ENCODE results near the gene CMTM4.
"Not testable (repeated sequence)": the region's sequence is repeated elsewhere in the genome, so short reads cannot be mapped to it uniquely, and the experiment has no call there.

The CMTM4 gene

DNA sequence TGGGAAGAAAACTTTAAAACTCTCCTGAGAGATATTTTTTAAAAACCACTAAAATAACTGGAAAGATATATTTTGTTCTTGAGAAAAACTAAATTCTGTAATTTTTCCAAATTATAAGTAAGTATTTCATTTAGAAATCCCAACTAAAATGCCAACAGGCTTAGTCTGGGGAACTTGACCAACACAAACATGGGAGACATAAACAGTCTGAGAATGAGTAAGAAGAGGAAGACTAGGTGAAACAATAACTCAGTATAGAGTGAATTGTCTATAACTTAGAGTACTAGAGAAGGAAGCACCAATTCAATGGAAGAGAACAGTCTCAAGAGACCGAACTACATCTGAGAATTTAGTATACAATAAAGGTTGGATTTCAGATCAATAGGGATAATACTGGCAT is 127.4 kb downstream of the CMTM4 start:
- Histone ChIP-seq H4K20me1 (ENCODE audit: insufficient read depth) (no peaks in the 10 kb centered on the region), H2AFZ (ENCODE audit: low read depth) (no peak overlapping the region), H3K27me3 (ENCODE audit: insufficient read depth, low read depth) (no peaks in the 10 kb centered on the region), H3K79me2 (ENCODE audit: insufficient read depth, low read depth) (no peaks in the 10 kb centered on the region), H3K9ac (no peak overlapping the region), H3K4me2 (no peak overlapping the region), H3K36me3 (ENCODE audit: insufficient read depth) (no peaks in the 10 kb centered on the region), H3K4me3 (IDR thresholded peaks at IDR 0.05; ENCODE audit: insufficient read depth, low read depth, low read length) (no peak overlapping the region), H3K4me1 (ENCODE audit: low read depth, poor library complexity, severe bottlenecking) (no peaks in the 10 kb centered on the region), H3K27ac (no peak overlapping the region)
- TF ChIP-seq, protein P1, sequence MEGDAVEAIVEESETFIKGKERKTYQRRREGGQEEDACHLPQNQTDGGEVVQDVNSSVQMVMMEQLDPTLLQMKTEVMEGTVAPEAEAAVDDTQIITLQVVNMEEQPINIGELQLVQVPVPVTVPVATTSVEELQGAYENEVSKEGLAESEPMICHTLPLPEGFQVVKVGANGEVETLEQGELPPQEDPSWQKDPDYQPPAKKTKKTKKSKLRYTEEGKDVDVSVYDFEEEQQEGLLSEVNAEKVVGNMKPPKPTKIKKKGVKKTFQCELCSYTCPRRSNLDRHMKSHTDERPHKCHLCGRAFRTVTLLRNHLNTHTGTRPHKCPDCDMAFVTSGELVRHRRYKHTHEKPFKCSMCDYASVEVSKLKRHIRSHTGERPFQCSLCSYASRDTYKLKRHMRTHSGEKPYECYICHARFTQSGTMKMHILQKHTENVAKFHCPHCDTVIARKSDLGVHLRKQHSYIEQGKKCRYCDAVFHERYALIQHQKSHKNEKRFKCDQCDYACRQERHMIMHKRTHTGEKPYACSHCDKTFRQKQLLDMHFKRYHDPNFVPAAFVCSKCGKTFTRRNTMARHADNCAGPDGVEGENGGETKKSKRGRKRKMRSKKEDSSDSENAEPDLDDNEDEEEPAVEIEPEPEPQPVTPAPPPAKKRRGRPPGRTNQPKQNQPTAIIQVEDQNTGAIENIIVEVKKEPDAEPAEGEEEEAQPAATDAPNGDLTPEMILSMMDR (conservative IDR thresholded peaks at IDR 0.05; ENCODE audit: low read depth, low read length) = no peak

DNA sequence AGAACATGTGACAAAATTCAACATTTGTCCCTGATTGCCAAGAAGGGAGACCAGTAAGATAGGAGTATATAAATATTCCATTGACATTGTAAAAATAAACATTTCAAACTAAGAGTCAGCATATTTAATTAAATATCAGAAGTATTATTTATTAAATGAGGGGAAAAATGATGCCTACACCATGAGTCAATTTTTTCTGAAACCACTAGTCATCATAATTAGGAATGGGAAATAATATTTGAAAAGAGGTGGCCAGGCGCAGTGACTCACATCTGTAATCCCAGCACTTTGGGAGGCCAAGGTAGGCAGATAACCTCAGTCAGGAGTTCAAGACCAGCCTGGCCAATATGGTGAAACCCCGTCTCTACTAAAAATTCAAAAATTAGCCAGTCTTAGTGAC is 128.2 kb downstream of the CMTM4 start:
- Histone ChIP-seq H4K20me1 (ENCODE audit: insufficient read depth) (no peaks in the 10 kb centered on the region), H3K27ac (no peak overlapping the region), H3K79me2 (ENCODE audit: insufficient read depth, low read depth) (no peaks in the 10 kb centered on the region), H3K4me2 (no peak overlapping the region), H3K27me3 (ENCODE audit: insufficient read depth, low read depth) (no peaks in the 10 kb centered on the region), H3K9ac (no peak overlapping the region), H2AFZ (ENCODE audit: low read depth) (no peak overlapping the region), H3K4me1 (ENCODE audit: low read depth, poor library complexity, severe bottlenecking) (no peaks in the 10 kb centered on the region), H3K4me3 (IDR thresholded peaks at IDR 0.05; ENCODE audit: insufficient read depth, low read depth, low read length) (no peak overlapping the region), H3K36me3 (ENCODE audit: insufficient read depth) (no peaks in the 10 kb centered on the region)
- TF ChIP-seq, protein P1 (conservative IDR thresholded peaks at IDR 0.05; ENCODE audit: low read depth, low read length) = no peak

DNA sequence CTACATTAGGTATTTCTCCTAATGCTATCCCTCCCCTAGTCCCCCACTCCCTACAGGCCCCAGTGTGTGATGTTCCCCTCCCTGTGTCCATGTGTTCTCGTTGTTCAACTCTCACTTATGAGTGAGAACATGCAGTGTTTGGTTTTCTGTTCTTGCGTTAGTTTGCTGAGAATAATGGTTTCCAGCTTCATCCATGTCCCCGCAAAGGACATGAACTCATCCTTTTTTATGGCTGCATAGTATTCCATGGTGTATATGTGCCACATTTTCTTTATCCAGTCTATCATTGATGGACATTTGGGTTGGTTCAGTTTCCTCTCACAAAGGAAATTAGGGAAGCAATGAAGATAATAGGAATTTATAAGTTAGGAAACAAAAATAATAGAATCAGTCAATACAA is 129.3 kb downstream of the CMTM4 start:
- H4K20me1 ChIP-seq (ENCODE audit: insufficient read depth); H3K79me2 ChIP-seq (ENCODE audit: insufficient read depth, low read depth); H3K9ac ChIP-seq; H3K36me3 ChIP-seq (ENCODE audit: insufficient read depth); H3K4me2 ChIP-seq; H3K4me3 ChIP-seq (IDR thresholded peaks at IDR 0.05; ENCODE audit: insufficient read depth, low read depth, low read length); H3K4me1 ChIP-seq (ENCODE audit: low read depth, poor library complexity, severe bottlenecking); H3K27me3 ChIP-seq (ENCODE audit: insufficient read depth, low read depth); H3K27ac ChIP-seq; H2AFZ ChIP-seq (ENCODE audit: low read depth): not testable (repeated sequence)

DNA sequence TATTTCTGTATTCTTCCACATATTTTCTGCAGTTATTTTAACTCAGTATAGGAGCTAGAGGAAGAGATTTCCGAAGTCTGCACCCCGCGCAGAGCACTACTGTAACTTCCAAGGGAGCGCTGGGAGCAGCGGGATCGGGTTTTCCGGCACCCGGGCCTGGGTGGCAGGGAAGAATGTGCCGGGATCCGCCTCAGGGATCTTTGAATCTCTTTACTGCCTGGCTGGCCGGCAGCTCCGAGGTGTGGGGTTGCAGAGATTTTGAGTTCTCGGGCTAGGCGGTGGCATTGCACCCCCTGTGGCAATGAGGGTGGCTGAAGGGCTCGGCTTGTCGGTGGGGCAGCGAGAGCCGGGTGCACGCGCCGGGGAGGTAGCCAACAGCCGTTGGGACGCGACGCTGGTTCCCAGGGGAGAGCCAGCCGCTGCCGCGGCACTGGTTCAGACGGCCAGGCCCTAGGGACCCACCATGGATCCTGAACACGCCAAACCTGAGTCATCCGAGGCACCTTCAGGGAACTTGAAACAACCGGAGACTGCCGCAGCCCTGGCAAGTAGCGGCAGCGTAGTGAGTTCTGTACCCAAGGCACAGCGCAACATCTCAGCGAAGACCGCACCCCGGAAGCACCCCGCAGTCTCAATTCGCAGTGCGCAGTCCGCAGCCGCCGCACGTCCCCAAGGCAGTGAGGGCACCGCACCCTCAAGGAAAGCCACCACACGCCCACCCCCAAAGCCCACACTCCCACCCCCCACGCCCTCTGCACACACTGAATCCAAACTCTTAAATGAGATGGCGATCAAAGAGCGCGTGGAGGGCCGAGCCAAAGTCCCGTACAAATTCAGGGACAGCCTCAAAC is 130.3 kb downstream of the CMTM4 start, which contains the start of gene CMTM1:
Gene CMTM1 (plus strand): TSS at position 389 of the 851 bp plus-strand sequence. CDS start 75 bp downstream, at position 464.
- Histone ChIP-seq H3K4me2 (no peak within 1 kb of the TSS), H2AFZ (ENCODE audit: low read depth) (no peak within 1 kb of the TSS), H3K9ac (no peak within 1 kb of the TSS), H4K20me1 (ENCODE audit: insufficient read depth) (no peaks in the 10 kb centered on the region), H3K79me2 (ENCODE audit: insufficient read depth, low read depth) (no peaks in the 10 kb centered on the region), H3K27me3 (ENCODE audit: insufficient read depth, low read depth) (no peaks in the 10 kb centered on the region), H3K4me3 (IDR thresholded peaks at IDR 0.05; ENCODE audit: insufficient read depth, low read depth, low read length) (no peak within 1 kb of the TSS), H3K4me1 (ENCODE audit: low read depth, poor library complexity, severe bottlenecking) (no peaks in the 10 kb centered on the region), H3K36me3 (ENCODE audit: insufficient read depth) (no peaks in the 10 kb centered on the region), H3K27ac (no peak within 1 kb of the TSS)
- TF ChIP-seq, protein P1 (conservative IDR thresholded peaks at IDR 0.05; ENCODE audit: low read depth, low read length) = no peak
